SH-SY5Y (cell line): ENCODE measurements around the gene EXOC1.

Experiments used
- GATA2 ChIP-seq: IDR thresholded peaks from 2 replicates; pipeline ENCODE4 v1.6.1; 2011; ENCODE audit warnings: mild to moderate bottlenecking, low read depth, low read length
- GATA3 ChIP-seq: IDR thresholded peaks from 2 replicates; pipeline ENCODE4 v1.6.1; 2011; ENCODE audit warnings: low read depth, mild to moderate bottlenecking, low read length, moderate library complexity

DNA sequence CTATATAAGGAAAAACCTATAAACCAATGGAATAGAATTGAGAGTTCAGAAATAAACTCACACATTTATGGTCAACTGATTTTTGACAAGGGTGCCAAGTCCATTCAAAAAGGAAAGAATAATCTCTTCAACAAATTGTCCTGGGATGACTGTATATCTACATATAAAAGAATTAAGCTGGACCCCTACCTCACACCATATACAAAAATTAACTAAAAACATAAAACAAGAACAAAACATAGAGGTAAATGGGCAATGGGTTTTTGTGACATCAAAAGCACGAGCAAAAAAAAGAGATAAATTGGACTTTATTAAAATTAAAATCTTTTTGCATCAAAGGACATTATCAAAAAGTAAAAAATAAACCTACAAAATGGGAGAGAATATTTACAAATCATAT lies 15.5 kb upstream of the EXOC1 start:
- TF ChIP-seq GATA2 (no peak), GATA3 (no peak)
